ENCODE data around the gene TNFRSF6B.

Gene TNFRSF6B

DNA sequence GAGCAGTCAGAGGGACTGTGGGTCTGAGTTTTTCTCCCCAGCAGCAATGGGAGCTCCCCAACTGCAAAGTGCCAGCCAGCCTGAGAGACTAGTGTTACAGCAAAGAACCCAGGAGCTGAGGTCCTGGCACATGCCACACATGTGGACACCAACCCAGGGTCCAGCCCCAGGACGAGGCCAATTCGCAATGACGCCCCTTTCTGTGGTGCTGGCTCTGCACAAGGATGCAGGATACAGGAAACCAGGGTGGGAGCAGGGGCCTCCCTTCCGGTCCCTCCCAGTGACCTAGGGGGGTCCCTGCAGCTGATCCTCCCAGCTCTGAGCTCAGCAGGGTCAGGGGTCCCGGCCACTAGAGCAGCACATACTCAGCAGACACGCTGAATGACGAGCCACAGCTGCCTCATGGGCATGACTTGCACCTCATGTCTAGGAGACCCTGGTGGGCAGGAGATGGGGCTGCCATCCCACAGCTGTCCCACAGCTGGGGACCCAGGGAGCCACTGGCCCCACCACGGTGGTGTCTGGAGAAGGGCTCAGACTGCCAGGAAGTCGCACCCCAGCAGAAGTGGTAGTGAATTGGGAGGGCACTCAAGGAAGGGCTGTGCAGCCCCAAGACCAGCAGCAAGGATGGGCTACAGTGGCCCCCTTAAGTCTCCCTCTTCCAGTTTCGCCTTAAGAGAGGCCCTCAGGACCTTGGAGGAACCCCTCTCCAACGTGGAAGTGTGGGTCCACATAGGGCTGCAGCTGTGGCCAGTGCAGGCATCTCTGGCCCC is 7.7 kb downstream of the TNFRSF6B start:
- in situ Hi-C loops (cut with MboI; ENCODE audit: low sequenced_read_pairs, unreplicated experiment) = loop anchor here (10.0 kb wide), 1 partner anchor 151 kb away; no protein-coding TSS in a partner anchor
- TF ChIP-seq, protein P1, sequence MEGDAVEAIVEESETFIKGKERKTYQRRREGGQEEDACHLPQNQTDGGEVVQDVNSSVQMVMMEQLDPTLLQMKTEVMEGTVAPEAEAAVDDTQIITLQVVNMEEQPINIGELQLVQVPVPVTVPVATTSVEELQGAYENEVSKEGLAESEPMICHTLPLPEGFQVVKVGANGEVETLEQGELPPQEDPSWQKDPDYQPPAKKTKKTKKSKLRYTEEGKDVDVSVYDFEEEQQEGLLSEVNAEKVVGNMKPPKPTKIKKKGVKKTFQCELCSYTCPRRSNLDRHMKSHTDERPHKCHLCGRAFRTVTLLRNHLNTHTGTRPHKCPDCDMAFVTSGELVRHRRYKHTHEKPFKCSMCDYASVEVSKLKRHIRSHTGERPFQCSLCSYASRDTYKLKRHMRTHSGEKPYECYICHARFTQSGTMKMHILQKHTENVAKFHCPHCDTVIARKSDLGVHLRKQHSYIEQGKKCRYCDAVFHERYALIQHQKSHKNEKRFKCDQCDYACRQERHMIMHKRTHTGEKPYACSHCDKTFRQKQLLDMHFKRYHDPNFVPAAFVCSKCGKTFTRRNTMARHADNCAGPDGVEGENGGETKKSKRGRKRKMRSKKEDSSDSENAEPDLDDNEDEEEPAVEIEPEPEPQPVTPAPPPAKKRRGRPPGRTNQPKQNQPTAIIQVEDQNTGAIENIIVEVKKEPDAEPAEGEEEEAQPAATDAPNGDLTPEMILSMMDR (IDR thresholded peaks at IDR 0.05; ENCODE audit: borderline replicate concordance, control extremely low read depth, extremely low read depth, insufficient read depth, missing control alignments) = no peak

DNA sequence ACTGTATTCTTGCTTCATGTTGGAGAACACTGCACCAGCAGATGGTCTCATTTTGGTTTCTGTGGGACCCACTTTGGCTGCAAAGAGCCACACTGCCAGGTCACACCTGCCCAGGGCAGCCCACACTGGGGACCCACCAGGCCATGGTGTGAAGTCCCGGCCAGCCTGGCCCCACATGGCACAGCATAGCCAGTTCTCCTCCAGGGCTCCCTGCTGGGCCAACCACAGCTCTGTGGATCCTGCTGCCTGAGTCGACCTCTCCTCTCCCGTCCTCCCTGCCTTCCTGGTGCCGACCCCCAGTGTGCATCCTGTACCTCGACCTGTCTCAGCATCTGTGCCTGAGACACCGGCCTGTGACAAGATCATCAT is 8.3 kb downstream of the TNFRSF6B start:
- in situ Hi-C loops (cut with MboI; ENCODE audit: low sequenced_read_pairs, unreplicated experiment) = loop anchor here (10.0 kb wide), 1 partner anchor 150 kb away; no protein-coding TSS in a partner anchor
- no peak for DNase-seq (ENCODE audit: low spot score)
- TF ChIP-seq, protein P1 (IDR thresholded peaks at IDR 0.05; ENCODE audit: borderline replicate concordance, control extremely low read depth, extremely low read depth, insufficient read depth, missing control alignments) = no peak

More for the DNA sequence above, 7.7 kb downstream of the TNFRSF6B start:
- DNase-seq (ENCODE audit: low spot score) = no peak

DNA sequence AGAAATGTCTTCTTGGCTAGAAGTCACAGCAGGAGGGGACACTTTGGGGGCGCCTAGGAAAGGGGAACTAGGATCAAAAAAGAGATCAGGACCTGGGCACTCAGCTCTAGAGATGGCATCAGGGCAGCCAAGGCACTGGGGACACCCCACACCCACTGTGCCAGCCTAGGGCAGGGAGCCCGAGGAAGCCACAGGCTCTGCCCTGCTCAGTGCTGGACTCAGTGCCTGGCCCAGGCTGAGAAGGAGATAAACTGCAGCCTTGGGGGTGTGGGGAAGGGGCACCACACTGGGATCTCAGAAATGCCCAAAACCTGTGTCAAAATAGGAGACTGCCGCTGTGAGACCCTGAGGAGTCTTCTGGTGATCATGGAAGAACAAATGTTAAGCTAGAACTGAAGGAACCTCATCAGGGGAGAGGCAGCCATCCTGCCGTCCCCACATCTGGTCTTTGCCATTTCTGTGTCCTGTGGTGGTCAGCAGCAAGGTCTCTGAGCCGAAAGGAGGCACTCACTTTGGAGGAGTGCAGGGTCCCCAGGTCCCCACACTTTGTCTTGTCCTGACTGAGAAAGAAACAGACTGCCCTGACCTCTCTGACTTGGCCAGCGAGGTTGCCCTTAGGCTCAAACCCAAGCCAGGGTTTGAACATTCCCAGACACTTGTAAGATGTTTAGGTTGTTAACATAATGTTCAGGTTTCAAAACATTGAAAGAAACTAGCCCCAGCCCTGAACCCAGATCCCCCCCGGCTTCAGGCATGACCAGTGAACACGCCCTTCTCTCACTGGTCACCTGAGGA is 9.0 kb downstream of the TNFRSF6B start:
- TF ChIP-seq, protein P1 (IDR thresholded peaks at IDR 0.05; ENCODE audit: borderline replicate concordance, control extremely low read depth, extremely low read depth, insufficient read depth, missing control alignments) = no peak
- in situ Hi-C loops (cut with MboI; ENCODE audit: low sequenced_read_pairs, unreplicated experiment) = loop anchor here (10.0 kb wide), 1 partner anchor 149 kb away; no protein-coding TSS in a partner anchor
- DNase-seq (ENCODE audit: low spot score) = no peak

DNA sequence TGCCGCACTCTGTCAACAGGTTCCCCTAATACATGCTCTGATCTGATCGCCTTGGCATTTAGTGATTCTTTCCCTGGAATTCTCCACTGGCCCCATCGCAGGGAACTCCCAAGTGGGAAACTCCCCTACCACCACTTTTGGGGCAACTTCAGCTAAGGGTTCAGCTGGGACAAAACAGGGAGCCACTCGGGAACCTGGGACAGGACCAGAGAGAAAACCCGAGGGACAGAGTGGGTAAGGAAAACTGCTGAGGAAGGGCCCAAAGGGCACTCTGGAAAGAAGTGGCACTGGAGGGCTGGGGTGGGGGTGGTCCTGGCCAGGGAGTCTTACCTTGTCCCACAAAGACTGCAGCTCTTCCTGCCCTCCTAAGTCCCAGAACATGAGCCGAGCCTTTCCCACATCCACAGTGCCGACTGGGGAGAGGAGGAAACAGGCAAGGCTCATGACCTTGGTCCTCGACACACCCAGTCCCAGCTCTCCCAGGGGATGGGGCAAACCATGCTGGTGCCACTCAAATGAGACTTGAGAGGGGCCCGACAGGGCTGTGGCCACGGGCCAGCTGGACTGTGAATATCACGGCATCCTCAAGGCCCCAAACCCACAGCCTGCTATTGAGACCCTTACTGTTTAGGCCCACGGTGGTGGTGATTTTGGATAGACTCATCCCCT is 9.7 kb downstream of the TNFRSF6B start:
- TF ChIP-seq, protein P1 (IDR thresholded peaks at IDR 0.05; ENCODE audit: borderline replicate concordance, control extremely low read depth, extremely low read depth, insufficient read depth, missing control alignments) = no peak
- in situ Hi-C loops (cut with MboI; ENCODE audit: low sequenced_read_pairs, unreplicated experiment) = loop anchor here (10.0 kb wide), 1 partner anchor 149 kb away; no protein-coding TSS in a partner anchor
- DNase-seq (ENCODE audit: low spot score) = no peak

DNA sequence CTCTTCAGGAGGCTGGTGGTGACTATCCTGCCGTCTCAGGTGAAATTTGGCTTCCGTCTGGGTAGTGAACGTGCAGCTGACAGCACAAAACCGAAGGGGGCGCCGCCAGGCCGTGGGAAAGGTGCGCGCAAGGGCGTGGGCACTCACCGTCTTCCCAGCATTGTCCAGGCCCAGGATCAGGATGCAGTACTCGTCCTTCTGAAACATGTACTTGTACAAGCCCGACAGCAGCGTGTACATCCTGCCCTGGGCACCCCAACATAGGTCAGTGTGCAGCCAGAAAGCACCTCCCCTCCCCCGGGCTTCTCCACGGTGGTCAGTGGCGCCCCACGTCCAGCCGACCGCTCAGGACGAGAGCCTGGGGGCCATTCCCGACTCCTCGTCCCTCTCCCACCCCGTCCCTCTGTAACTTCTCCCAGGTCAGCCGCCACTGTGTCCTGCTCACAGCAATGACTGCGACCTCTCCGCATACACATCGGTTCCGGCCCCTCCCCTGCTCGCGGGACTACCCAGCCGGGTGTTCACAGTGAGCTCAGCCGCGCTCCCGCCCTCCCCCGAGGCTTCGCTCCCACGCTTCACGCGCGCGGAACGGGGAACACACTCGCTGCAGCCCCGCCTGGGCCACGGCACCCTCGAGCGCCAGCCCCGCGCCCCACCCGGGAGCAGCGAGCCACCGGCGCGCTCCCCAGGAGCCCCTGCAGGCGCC is 10.6 kb downstream of the TNFRSF6B start:
- DNase-seq (ENCODE audit: low spot score) = peak; percentile 78
- in situ Hi-C loops (cut with MboI; ENCODE audit: low sequenced_read_pairs, unreplicated experiment) = loop anchor here (10.0 kb wide), 1 partner anchor 148 kb away; no protein-coding TSS in a partner anchor
- TF ChIP-seq, protein P1 (IDR thresholded peaks at IDR 0.05; ENCODE audit: borderline replicate concordance, control extremely low read depth, extremely low read depth, insufficient read depth, missing control alignments) = peak; percentile 76

Data from GM13976 (cell line).